HK-2 (cell line): ENCODE results near the gene TARM1.
"Not testable (repeated sequence)": the region's sequence is repeated elsewhere in the genome, so short reads cannot be mapped to it uniquely, and the experiment has no call there.

ENCODE experiments used
- DNase-seq: peaks from one replicate; pipeline ENCODE4 v3.0.0-alpha.2; 2018; ENCODE audit not compliant: unreplicated experiment

The TARM1 gene

DNA sequence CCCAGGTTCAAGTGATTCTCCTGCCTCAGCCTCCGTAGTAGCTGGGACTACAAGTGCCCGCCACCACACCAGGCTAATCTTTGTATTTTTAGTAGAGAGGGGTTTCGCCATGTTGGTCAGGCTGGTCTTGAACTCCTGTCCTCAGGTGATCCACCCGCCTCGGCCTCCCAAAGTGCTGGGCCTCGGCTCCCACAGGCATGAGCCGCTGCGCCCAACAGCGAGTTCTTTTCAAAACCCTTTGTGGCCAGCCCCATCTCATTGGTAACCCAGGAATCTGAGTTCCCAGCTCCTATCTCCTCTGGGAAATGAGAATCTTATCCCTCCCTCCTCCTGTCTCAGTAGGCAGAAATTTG is 18.7 kb upstream of the TARM1 start:
- DNase-seq, result not testable (repeated sequence)

DNA sequence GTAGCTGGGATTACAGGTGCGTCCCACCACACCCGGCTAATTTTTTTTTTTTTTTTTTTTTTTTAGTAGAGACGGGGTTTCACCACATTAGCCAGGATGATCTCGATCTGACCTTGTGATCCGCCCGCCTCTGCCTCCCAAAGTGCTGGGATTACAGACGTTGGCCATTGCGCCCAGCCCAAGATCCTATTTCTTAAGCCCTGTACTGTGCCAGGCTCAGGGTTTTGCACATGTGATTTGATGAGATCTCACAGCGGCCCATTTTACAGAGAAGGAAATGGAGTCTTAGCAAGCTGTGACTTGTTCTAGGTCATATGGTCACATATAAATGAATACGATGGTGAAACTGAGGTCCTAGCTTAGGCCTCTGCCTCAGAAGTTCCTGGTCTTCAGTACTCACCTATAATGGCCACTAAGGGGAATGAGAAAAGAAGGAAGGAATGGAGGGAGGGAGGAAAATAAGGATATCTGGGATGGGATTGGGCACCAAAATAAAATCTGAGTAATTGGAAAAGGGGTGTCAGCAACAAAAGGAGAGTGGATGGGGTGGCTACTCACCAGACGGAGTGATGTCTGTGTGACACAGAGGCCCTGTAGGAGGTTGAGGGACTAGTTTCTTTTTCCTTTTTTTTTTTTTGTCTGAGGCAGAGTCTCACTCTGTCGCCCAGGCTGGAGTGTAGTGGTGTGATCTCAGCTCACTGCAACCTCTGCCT is 18.2 kb upstream of the TARM1 start:
- DNase-seq, result no peak

DNA sequence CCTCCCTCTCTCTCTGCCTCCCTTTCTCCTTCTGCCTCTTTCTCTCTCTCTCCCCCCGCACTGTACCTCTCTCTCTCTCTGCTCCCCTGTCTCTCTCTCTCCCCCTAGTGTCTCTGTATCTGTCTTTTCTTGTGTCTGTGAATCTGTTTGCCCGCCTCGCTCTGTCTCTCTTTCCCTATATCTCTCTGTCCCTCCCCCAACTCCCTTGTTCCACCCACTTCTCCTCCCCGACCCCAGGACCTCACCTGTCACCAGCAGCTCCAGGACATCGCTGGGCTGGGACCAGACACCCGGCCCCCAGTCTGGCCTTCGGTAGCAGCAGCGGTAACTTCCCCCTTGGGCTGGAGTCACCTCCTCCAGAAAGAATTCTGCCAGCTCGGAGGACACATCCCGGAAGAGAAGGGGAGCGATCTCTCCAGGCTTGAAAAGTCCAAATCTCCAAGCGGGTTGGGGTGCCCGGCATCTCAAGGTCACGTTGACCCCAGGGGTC is 15.5 kb upstream of the TARM1 start:
- DNase-seq, result no peak

DNA sequence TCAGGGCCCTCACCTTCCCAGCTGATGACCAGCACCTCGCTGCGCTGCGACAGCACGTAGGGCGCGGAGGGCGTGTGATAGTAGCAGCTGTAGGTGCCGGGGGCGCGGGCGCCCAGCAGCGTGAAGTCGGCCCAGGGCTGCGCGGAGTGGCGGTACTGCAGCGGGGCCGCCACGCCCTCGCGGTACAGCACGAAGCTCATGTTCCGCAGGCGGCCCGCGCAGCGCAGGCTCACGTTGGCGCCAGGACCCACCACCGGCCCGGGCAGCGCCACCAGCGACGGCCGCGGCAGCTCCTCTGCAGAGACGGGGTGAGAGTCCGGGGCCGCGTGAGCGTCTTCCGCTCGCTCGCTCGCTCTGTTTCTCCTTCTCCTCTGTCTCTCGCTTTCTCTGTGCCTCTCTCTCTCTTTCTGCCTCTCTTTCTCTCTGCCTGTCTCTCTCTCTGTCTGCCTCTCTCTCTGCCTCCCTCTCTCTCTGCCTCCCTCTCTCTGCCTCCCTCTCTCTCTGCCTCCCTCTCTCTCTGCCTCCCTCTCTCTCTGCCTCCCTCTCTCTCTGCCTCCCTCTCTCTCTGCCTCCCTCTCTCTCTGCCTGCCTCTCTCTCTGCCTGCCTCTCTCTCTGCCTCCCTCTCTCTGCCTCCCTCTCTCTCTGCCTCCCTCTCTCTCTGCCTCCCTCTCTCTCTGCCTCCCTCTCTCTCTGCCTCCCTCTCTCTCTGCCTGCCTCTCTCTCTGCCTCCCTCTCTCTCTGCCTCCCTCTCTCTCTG is 14.9 kb upstream of the TARM1 start:
- peak; percentile 78 for DNase-seq

DNA sequence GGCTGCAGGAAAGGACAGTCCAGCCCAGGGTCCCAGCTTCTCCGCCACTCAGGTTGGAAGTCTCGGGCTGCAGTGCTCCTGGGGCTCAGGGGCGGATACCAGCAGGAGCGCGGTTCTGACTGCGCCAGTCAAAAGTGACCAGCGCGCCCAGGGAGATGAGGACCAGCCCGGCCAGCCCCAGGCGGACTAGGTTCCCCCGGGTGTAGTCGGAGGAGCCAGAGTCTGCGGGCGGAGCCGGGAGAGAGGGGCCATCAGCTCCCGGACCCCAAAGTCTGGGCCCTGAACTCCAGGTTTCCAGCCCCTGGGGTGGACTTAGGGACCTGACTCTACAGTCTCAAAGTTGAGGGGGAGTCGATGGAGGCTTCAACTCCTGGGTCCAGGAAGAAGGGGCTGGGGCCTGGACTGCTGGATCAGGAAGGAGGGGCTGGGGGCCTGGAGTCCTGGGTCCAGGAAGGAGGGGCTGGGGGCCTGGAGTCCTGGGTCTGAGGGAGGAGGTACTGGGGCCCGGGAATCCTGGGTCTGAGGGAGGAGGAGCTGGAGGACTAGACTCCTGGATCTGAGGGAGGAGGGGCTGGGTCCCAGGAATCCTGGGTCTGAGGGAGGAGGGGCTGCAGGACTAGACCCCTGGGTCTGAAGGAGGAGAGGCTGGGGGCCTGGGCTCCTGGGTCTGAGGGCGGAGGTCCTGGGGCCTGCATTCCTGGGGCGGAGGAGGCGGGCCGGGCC is 14.1 kb upstream of the TARM1 start:
- DNase-seq, result no peak

DNA sequence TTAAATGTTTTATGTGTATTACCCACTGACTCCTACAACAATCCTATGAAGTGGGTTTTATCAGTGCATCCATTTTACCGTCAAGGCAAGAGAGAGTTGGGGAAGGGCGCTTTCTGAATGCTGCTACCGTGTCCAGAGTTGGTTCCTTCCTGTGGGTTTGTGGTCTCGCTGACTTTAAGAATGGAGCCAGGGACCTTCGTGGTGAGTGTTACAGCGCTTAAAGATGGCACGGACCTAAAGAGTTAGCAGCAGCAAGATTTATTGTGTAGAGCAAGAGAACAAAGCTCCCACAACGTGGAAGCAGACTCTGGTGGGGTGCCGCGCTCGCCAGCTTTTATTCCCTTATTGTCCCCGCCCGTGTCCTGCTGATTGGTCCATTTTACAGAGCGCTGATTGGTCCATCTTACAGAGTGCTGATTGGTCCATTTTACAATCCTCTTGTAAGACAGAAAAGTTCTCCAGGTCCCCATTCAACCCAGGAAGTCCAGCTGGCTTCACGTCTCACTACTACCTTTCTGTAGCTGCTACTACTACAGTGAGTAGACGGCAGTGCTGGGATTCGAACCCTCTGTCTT is 13.3 kb upstream of the TARM1 start:
- no peak for DNase-seq

DNA sequence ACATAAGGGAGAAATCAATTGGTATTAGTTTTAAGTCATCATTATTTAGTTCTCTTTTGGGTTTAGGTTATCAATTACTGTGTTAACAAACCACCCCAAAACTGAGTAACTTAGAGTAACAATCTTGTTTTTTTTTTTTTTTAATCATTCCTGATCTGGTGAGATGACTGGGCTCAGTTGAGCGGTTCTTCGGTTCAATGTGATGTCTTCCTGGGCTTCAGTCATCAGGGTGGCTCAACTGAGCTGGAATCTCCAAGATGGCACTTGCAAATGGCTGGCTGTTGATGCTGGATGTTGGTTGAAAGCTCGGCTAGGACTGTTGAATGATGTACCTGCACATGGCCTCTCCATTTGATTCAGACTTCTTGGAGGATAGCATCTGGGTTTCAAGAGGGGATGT is 3.2 kb upstream of the TARM1 start:
- no peak for DNase-seq

DNA sequence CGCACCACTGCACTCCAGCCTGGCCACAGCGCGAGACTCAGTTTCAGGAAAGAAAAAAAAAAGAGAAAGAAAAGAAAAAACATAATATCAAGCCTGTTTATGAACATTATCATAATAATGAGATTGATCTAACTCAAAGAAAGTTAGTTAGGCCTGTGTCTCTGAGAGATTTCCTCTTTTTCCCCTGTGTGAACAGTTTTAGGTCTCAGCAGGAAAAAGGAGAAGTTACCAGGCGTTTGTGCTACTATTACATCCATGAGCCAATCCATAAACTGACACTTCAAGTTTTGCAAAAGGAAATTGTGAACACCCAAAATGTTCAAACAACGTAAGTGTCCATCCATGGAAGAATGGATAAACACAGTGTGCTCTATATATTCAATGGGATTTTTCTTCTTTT is 3.8 kb downstream of the TARM1 start:
- no peak for DNase-seq

DNA sequence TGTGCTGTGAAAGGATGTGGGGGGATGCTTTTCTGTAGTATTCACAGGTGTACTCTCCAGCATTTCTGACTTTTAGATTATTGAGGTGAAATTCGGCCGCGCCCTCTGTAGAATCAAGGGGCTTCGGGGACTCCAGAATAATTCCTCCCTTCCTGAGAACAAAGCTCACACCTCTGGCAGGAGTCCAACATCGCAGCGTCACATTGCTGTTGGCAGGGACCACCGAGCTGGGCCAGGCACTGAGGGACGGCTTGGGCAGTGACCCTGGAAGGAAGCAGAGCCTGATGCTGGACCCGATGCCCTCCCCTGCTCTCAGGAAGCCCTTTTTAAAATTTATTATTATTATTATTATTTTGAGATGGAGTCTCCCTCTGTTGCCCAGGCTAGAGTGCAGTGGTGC is 6.3 kb downstream of the TARM1 start:
- DNase-seq, result no peak

DNA sequence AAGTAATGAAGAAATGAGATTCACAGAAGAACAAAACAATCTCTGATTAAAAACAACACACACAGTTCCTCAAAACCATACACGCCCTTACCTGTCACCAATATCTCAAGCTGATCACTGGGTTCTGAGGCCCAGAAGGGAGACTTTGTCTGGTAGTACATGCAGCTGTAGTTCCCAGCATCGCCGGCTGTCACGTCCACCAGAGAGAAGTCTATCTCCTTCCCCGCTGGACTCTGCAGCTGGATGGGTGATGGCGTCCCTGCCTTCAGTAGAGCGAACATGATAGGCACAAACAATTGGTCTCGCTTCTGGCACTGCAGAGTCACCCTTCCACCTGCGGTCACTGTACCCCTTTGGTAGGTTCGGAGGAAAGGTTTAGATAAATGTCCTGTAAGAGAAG is 7.3 kb downstream of the TARM1 start:
- no peak for DNase-seq

DNA sequence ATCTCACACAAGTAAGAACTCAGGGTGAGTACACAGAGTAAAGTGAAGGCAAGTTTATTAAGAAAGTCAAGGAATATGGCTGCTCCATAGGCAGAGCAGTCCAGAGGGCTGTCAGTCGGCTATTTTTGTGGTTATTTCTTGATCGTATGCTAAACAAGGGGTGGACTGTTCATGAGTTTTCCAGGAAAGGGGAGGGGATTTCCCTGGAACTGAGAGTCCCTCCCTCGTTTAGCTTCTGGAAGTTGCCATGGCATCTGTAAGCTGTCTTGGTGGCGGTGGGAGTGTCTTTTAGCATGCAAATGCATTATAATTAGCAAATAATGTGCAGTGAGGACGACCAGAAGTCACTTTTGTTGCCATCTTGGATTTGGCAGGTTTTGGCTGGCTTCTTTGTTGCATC is 11.7 kb downstream of the TARM1 start:
- no peak for DNase-seq

DNA sequence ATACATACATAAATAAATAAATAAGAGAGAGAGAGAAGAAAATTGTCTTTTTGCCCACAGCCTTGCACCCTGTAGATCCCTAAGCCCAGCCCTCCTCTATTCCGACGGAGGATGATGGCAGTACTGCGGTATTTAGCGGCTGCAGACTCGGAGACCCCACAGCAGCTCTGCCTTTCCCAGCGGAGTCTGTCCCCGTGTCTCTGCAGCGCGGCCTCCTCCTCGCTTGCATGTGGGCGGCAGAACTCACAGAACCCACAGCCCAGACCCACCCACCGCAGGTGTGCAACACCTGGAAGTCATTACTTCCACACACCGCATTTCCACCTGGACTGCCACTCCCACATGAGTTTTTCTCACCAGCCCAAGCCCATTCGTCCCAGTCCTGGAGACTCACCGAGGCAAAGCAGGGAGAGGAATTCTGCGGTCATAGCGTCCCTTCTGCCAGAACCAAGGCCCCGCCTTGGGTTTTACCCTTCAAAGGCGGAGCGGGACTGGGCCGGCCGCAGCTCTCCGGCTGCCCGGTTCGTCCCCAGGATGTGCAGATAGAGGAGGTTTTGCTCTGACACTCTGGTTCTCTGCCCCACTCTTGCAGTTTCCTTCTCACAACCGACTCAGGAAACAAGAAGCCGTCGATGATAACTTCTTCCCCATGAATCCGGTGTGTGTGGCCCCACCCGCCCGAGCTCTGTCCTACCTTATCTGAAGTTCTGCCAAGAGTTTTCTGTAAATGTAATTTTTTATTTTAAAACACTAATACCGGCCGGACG is 17.6 kb downstream of the TARM1 start, which contains the start of gene VSTM1:
TSS of gene VSTM1 (minus strand) at position 548 of the 767 bp plus-strand sequence. CDS start at position 428, 120 bp downstream.
- DNase-seq, result no peak

DNA sequence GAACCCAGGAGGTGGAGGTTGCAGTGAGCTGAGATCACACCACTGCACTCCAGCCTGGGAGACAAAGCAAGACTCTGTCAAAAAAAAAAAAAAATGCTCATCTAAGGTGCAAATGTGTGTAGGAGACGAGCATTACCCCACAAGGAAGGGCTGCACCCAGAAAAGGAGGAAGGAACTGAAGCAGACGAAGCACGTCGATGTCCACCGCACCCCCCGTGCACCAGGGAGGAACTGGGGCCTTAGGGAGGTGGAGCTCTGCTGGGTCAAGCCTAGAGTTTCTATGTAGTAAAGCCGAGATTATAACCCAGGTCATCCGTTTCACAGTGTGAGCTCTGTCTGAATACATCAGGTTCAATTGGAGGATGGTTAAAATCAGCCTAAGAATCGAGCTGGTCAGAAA is 18.5 kb downstream of the TARM1 start:
- no peak for DNase-seq

DNA sequence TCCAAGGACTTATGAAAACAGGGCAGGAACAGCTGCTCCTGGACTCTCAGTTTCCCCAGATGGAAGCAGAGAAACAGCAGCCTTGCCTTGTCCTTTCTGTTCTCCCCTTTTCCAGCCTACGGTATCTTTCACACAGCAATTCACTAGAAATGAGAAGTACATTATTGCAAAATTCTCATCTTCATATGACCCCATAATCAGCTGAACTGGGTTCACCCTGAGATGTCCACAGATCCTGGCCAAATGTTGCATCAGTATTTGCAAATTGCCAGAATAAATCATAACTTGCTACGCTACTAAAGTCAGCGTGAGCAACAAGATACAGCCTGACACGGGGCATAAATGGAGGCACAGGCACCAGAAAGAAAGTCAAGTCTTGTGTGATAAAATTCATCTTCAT is 33.5 kb downstream of the TARM1 start:
- DNase-seq, result no peak

DNA sequence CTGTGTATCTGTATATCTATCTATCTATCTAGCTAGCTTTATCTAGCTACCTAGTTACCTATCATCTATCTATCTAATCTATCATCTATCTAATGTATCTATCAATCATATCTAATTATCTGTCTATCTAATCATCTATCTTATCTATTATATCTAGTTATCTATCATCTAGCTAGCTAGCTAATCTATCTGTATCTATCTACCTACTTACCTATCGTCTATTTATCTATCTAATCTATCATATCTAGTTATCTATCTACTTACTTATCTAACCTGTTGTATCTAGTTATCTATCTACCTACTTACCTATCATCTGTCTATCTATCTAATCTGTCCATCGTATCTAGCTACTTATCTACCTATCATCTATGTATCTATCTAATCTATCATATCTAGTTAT is 35.4 kb downstream of the TARM1 start:
- no peak for DNase-seq

DNA sequence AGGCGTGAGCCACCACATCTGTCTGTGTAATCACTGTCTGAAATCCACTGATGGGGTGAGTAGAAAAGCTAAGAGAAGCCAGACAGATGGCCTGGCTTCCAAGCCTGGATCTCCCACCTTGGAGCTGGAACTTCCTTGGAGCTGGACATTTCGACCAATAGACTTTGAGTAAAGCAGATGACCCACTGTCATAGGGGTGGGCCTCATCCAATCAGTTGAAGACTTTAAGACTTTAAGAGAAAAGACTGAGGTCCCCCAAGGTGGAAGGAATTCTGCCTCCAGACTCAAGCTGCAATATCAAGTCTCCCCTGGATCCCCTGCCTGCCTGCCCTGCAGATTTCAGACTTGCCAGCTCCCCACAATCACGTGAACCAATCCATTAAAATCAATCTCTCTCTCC is 38.2 kb downstream of the TARM1 start:
- no peak for DNase-seq

DNA sequence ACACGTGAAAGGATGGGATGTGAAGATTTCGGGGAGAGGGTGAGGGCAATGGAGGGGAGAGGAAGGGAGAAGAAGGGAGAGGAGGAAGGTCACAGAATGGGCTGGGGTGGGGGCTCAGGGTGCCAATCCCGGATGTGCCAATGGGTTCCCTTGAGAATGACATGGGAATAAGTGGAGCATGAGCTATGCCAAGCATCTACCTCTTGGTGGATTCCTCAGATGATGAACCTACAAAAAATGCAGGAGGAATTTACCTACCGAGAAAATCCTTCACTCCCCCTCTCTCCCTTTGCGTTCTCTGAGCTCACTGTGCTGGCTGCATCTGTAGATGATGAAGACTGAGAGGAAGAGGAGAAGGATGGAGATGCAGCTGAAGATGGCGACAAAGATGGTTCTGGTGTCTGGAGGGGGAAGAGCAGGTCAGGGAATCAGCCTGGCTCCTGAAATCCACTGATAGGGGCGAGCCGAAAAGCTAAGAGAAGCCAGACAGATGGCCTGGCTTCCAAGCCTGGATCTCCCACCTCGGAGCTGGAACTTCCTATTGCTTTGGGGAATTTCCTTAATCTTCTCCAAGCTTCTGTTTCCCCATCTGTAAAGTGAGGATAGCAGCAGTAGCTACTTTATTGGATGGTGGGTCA is 39.1 kb downstream of the TARM1 start:
- DNase-seq, result peak; percentile 37

DNA sequence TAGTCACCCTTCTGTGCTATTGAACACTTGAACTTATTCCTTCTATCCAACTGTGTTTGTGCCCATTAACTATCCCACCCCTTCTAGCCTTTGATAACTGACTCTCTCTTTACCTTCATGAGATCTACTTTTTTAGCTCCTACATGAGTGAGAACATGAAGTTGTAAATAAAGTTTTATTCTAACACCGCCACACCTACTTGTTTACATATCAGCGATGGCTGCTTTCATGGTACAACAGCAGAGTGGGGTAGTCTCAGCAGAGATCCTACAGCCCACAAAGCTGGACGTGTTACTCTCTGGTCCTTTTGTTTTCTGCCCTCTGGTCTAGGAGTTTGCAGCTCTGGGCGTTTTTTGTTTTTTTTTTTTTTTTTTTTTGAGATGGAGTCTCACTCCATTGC is 41.2 kb downstream of the TARM1 start:
- DNase-seq, result no peak

DNA sequence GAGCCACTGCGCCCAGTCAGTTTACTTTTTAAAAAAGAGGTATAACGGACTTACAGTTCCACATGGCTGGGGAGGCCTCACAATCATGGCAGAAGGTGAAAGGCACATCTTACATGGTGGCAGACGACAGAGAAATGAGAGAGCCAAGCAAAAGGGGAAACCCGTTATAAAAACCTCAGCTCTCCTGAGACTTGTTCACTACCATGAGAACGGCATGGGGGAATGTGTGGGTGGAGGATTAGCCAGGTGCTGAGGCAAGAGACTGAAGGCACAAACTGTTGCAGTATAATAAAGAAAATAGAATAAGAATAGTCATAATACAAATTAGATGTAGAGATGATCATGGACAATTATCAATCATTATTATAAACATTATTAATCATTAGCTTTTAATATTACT is 44.6 kb downstream of the TARM1 start:
- DNase-seq, result not testable (repeated sequence)

DNA sequence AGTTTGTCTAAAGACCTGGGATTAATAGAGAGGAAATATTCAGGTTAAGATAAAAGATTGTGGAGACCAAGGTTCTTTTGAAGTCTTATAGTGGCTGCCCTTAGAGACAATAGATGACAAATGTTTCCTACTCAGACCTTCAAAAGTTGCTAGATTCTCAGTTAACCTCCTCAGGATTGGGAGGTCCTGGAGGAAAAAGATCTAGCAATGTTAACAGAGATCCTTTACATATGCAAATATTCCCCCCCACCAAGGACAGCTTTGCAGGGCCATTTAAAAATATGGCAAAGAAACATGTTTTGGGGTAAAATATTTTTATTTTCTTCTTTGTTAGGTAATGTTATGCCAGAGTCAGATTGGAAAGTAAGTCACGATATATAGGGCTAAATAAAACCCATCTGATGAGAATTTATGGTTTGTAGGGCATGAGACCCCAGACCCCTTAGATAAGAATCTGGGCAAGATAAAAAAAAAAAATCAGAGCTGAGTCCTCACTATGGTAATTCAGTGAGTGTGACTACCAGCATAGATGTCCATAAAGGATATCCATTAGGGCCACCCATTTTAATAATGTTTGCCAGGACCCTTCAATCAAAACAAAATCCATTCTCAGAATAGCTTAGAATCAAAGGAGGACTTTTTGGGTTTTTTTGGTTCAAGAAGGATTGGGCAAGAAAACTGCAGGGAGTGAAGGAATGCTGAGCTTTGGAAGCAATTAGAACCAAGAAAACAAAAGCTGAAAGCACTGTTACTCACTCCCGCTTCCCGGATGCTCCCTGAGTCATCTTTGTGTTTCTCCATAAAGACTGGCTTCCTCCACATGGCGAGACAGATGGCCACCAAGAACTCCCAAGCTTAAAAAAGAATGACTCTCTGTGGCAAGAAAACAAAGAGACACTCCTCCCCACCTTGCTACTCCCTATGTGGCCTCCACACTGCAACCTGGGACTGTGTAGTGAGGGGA is 45.7 kb downstream of the TARM1 start:
- peak; percentile 24 for DNase-seq
